Hematopoietic multipotent progenitor cell treated with erythropoietin and hydrocortisone succinate and interleukin-3 and kit ligand, for 15 days (in vitro differentiated cells): ENCODE measurements around the gene LCT.
"Not testable (repeated sequence)": the region's sequence is repeated elsewhere in the genome, so short reads cannot be mapped to it uniquely, and the experiment has no call there.

Experiments
- DNase-seq: peaks from one replicate; pipeline ENCODE4 v3.0.0-alpha.2; 2015; ENCODE audit warnings: low spot score

The LCT gene

DNA sequence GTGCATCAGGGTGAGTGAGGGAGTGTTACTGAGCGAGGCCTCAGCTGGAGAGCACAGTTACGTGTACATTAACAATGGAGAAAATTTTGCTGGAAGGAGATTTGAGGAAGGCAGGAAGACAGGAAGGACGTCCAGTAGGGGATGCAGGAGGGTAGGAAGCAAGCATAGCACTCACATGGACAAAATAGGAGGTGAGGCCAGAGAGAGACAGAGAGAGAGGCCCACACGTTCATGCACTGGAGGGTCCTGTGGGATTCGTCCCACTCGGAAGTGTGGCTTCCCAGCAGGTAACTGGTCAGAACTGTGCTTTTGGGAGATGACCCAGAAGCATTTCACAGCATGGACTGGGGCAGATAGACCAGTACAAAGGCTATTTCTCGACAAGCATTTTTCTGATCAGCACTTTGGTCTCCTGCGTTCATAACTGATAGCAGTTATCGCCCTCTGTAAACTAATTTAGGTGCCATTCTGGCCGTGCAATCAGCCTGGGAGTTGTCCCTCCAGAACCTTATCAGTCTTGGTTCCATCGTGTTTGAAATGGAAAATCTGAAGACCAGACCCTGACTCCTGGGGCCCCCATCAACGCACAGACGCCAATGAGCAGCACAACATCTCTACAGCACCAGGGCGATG, 5.7 kb downstream of the LCT start:
- DNase-seq = no peak

- DNase-seq = no peak
These were observed 7.4 kb downstream of the LCT start for GRCh38 chr2:135829378-135830135.

- no peak for DNase-seq
These were observed 10.4 kb downstream of the LCT start for GRCh38 chr2:135826544-135826943.

DNA sequence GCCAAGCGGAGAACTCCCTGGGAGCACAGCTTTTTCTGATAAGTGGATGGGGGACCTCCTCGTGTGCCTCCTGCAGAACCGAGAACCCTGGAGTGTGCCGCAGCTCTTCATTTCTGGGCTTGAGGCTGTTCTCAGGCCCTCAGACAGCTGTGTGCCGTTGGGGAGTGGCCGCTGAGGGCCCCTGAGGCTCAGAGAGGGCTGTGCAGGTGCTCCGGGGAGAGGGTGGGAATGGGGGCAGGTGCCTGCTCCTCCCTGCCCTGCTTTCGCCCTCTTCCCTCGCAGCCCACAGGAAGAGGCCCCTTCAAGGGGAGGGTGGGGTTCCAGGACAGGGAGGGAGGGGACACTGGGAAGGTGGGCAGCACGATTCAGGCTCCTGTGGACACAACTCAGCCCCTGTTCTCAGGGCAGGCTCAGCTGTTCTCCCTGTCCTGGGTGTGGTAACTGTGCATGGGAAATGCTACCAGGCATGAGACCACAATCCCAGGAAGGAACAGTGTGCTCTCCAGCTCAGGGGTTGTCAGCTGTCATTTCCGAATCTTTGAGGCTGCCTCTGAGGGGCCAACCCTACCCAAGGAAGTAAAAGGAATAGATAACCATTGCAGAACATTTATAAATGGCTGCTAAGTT, 11.3 kb downstream of the LCT start:
- DNase-seq = no peak

- no peak for DNase-seq
These were observed 11.9 kb downstream of the LCT start for GRCh38 chr2:135825131-135825530.

GRCh38 chr2:135822855-135823254, 14.1 kb downstream of the LCT start:
- DNase-seq = no peak

GRCh38 chr2:135821190-135821589, 15.8 kb downstream of the LCT start:
- DNase-seq = no peak

GRCh38 chr2:135820003-135820618, 16.9 kb downstream of the LCT start:
- no peak for DNase-seq

DNA sequence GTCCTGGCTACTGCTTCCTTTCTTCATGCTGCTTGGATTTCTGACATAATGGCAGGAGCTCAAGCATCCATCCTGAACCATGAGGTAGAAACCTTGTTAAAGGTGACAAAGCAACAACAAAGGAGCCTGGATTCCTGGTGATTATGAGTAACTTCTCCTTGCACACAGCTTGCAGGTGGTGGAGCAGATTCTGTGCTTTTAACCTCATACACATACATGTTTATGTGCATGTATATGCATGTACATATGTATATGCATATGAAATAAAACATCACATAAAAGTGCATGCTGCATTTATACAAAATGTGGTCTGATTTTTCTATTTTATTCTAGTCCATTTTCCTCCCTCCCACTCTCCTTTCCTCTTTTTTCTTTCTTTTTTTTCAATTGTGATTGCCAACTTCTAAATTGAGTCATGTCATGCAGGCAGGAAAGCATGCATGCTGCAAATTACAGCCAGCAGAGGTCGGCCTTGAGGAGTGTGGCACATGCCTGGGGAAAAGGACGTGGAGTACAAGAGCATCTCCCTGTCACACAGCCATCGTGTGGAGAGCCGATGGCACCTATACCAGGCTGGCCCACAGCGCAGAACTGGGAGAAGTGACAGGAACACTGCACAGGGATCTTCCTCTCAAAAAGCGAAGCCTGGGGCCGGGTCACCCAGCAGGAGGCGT, 17.9 kb downstream of the LCT start:
- DNase-seq = no peak

- no peak for DNase-seq
These were observed 19.0 kb downstream of the LCT start for GRCh38 chr2:135817951-135818350.

DNA sequence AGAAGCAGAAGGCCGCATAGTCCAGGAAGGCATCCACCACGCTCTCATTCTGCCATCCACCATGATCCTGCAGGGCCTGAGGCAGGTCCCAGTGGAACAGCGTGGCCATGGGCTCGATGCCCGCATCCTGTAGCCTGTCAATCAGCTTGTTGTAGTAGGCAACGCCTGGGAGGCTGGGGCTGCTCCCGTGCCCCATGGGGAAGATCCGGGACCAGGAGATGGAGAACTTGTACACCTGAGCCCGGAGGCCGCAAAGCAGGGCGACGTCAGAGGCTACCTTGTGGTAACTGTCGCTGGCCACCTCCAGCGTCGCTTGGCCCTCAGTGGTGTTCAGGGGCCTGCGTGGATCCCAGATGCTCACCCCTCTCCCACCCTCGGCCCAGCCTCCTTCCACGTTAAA, 19.5 kb downstream of the LCT start:
- DNase-seq = no peak

GRCh38 chr2:135815269-135815668, 21.7 kb downstream of the LCT start:
- DNase-seq = no peak

GRCh38 chr2:135812907-135813511, 24.0 kb downstream of the LCT start:
- no peak for DNase-seq

- DNase-seq = not testable (repeated sequence)
These were observed 29.1 kb downstream of the LCT start for GRCh38 chr2:135807874-135808273.

DNA sequence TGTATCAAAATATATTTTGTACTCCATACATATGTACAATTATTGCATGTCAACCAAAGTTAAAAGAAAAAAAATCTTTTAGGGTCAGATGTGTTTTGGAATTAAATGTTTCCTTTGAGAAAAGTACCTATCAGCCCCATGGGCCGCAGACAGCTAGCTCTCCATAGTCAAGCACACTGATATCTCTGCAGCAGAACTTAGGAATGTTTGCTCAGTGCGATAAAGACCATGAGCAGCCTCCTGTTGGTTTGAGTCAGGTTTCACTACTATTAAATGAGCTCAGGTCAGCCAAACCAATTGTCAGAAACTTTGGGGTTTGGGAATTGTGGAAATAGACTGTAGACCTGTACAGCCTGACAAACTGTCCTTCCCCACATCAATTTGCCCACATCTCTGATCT, 33.7 kb downstream of the LCT start:
- DNase-seq = no peak

- no peak for DNase-seq
These were observed 34.6 kb downstream of the LCT start for GRCh38 chr2:135802350-135802749.

DNA sequence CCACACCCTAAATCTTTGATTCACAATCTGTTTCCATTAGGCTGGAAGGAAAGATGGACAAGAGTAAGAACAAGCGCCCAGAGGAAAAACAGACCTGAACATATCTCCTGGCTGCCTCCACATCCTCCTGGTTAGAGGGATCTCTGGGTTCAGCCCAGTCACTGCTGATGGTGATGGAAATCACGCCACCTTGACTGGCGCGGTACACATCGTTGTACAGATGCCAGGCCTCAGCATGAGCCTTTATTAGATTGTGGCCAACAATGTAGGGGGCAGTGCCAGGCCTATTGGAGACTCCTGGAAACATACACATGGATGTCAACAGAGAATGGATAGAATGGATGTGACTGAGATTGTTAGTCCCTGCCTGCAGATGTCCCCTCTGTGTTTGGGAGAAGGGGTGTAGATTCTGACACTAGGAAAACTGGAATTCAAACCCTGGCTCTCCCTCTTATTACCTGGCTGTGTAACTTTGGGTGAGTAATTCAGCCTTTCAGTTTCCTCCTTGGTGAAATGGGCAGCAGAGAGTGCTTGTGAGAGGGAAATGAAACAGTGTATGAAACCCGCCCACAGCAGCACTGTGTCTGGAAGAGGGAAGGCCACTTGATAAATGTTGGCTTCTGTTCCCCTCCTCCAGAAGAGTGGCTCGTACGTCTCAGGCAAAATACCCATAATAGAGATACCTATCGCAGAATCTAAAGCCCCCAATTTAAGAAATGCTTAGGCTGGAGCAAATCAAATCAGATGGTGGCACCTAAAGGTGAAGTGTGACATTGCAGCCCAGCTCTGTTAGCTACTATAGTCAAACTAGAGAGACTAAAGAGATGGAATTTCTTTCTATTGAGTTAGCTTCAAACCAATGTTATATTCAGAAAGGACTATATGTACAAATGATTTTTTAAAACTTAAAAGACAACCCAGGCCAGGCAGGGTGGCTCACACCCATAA, 36.2 kb downstream of the LCT start:
- DNase-seq = no peak

DNA sequence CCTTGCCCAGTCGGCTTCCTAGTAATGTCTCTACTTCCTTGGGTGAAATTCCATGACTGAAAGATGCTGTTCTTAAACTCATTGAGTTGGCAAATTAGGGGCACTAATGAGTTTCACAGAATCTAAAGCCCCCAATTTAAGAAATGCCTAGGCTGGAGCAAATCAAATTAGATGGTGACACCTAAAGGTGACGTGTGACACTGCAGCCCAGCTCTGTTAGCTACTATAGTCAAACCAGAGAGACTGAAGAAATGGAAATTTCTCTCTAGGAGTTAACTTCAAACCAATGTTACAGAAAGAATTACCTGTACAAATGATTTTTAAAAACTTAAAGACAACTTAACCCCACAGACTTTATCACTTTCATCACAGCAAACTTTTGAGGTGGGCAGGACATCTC, 37.2 kb downstream of the LCT start:
- no peak for DNase-seq

DNA sequence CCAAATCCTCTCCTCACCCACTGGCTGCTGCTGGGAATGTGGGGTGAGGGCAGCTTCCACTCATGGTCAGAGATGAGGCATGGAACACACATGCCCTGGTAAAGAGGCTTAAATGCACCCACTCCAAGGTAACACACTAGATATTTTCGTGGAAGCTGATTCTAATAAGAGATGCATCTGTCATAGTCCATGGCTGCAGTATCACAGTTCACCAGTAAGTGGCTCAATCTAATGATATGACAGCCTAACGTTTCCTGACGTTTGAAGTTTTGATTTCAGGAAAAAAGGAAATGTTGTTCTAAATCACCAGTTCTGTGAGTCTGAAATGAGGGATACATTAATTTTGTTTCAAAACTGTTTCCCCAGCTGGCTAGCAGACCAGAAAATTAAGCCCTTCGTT, 38.2 kb downstream of the LCT start:
- DNase-seq = no peak

DNA sequence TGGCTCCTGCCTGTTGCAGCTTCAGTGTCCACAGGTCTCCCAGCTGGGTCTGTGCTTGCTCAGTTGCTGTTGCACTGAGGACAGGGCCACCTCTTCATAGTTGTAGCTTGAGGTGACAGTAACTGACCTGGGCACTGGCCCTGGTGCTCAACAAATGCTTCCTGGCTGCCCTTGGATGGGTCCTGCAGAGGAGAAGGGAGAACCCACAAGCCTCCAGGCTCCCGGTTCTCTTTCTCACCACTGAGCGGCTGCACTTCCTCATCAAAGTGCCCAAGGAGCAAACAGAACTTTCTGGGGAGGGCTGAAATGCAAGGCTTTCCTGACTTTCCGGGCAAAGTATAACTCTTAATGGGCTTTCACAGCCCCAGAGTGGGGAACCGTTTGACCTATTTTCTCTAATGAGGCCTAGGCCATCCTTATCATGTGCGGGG, 38.7 kb downstream of the LCT start:
- no peak for DNase-seq
